Stimulated activated CD4-positive, alpha-beta T cell treated with anti-CD3 and anti-CD28 coated beads, Interleukin-1b, Interleukin-23, amount 100 ng/mL, for 24 hours (primary cell): Measurements from ENCODE around the gene DDX17.

Experiments
- DNase-seq, 4 experiments: peaks; one replicate each; pipeline ENCODE4 v3.0.0-alpha.2; 2020; ENCODE audit warnings: low read depth in 4 of 4, low spot score in 1 of 4

The DDX17 gene

GRCh38 chr22:38467904-38468442 is 38.1 kb downstream of the DDX17 start, which contains the start of gene KDELR3:
TSS of gene KDELR3 (plus strand) at chr22:38468096. CDS start at chr22:38468234, 138 bp downstream.
- peak in 3 of 4 experiments; percentile 22 to 51 (median 33) for DNase-seq

- DNase-seq, result no peak
Observed at GRCh38 chr22:38467438-38467903, 38.6 kb downstream of the DDX17 start.

GRCh38 chr22:38465673-38466490 is 40.2 kb downstream of the DDX17 start:
- DNase-seq, result no peak

- DNase-seq, result no peak
Observed at GRCh38 chr22:38464992-38465672, 41.0 kb downstream of the DDX17 start.

- DNase-seq, result no peak
Observed at GRCh38 chr22:38462960-38463784, 42.9 kb downstream of the DDX17 start.

GRCh38 chr22:38461414-38462081 is 44.6 kb downstream of the DDX17 start:
- peak in 3 of 4 experiments; percentile 28 to 51 (median 47) for DNase-seq

GRCh38 chr22:38461057-38461413 is 45.1 kb downstream of the DDX17 start:
- DNase-seq, result no peak

- DNase-seq, result no peak
Observed at GRCh38 chr22:38460426-38460840, 45.7 kb downstream of the DDX17 start.

GRCh38 chr22:38456841-38457699 is 49.0 kb downstream of the DDX17 start:
- no peak for DNase-seq

GRCh38 chr22:38456272-38456835 is 49.8 kb downstream of the DDX17 start:
- no peak for DNase-seq

GRCh38 chr22:38455530-38456271 is 50.4 kb downstream of the DDX17 start:
- DNase-seq, result no peak

- no peak for DNase-seq
Observed at GRCh38 chr22:38455076-38455529, 51.0 kb downstream of the DDX17 start, which contains the start of gene KCNJ4. TSS of gene KCNJ4 (minus strand) at chr22:38455199. CDS start at chr22:38428132, 27,067 bp downstream.

- no peak for DNase-seq
Observed at GRCh38 chr22:38454353-38455075, 51.6 kb downstream of the DDX17 start.

- no peak for DNase-seq
Observed at GRCh38 chr22:38453996-38454352, 52.1 kb downstream of the DDX17 start.

GRCh38 chr22:38453066-38453672 is 52.9 kb downstream of the DDX17 start:
- no peak for DNase-seq

GRCh38 chr22:38452373-38453065 is 53.6 kb downstream of the DDX17 start:
- DNase-seq, result no peak

GRCh38 chr22:38451864-38452263 is 54.2 kb downstream of the DDX17 start:
- DNase-seq, result no peak
